ENCODE results near the gene SALL3. TPM values are rescaled to one million over a fixed set of nuclear protein-coding genes. Genes with fewer than 3 reads are reported as not detected.

SALL3 gene
- total RNA-seq, 1 donor from 2014 or later, result 14.6 TPM

- DNase-seq (ENCODE audit: extremely low spot score, unreplicated experiment), result no peak
- Mint-ChIP-seq H3K4me1 (ENCODE audit: unreplicated experiment) (peaks cover 4% of the 10 kb centered on the region), H3K27me3 (peaks cover 84% of the 10 kb centered on the region), H3K36me3 (no peaks in the 10 kb centered on the region), H3K9me3 (no peaks in the 10 kb centered on the region), H3K4me3 (no peak overlapping the region), H3K27ac (no peak overlapping the region)
- TF ChIP-seq, protein P1, sequence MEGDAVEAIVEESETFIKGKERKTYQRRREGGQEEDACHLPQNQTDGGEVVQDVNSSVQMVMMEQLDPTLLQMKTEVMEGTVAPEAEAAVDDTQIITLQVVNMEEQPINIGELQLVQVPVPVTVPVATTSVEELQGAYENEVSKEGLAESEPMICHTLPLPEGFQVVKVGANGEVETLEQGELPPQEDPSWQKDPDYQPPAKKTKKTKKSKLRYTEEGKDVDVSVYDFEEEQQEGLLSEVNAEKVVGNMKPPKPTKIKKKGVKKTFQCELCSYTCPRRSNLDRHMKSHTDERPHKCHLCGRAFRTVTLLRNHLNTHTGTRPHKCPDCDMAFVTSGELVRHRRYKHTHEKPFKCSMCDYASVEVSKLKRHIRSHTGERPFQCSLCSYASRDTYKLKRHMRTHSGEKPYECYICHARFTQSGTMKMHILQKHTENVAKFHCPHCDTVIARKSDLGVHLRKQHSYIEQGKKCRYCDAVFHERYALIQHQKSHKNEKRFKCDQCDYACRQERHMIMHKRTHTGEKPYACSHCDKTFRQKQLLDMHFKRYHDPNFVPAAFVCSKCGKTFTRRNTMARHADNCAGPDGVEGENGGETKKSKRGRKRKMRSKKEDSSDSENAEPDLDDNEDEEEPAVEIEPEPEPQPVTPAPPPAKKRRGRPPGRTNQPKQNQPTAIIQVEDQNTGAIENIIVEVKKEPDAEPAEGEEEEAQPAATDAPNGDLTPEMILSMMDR (conservative IDR thresholded peaks at IDR 0.05), result no peak
Measured at GRCh38 chr18:78971511-78972245, 7.9 kb upstream of the SALL3 start.

- Mint-ChIP-seq H3K36me3 (no peaks in the 10 kb centered on the region), H3K4me3 (peak overlapping the region; percentile 34), H3K4me1 (ENCODE audit: unreplicated experiment) (peaks cover 4% of the 10 kb centered on the region), H3K27me3 (peaks cover 87% of the 10 kb centered on the region), H3K27ac (no peak overlapping the region), H3K9me3 (no peaks in the 10 kb centered on the region)
- TF ChIP-seq, protein P1 (conservative IDR thresholded peaks at IDR 0.05), result no peak
- DNase-seq (ENCODE audit: extremely low spot score, unreplicated experiment), result no peak
Measured at GRCh38 chr18:78972385-78972918, 7.2 kb upstream of the SALL3 start.

DNA sequence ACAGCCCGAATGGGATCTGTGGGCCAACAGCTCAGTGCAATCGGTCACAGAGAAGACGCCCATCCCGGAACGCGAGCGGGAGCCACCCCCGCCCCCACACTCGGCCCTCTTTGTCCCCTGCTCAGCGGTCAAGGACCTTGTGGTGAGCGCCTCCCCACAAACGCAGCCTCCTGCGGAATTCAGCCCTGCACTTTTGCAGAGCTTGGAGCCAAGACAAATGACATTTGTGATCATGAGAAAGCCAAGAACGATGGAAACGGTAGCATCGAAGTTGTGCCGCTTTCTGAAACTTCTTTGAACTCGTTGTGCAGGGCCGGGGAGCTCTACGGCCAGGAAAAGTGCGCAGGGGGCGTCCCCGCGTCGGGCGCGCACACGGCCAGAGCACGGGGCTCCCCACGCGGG lies 6.7 kb upstream of the SALL3 start:
- no peak overlapping the region for H3K27ac Mint-ChIP-seq
- H3K4me1 Mint-ChIP-seq (ENCODE audit: unreplicated experiment), result peaks cover 4% of the 10 kb centered on the region
- no peaks in the 10 kb centered on the region for H3K36me3 Mint-ChIP-seq
- peaks cover 87% of the 10 kb centered on the region for H3K27me3 Mint-ChIP-seq
- H3K4me3 Mint-ChIP-seq, result peak overlapping the region; percentile 34
- DNase-seq (ENCODE audit: extremely low spot score, unreplicated experiment), result no peak
- TF ChIP-seq, protein P1 (conservative IDR thresholded peaks at IDR 0.05), result no peak
- no peaks in the 10 kb centered on the region for H3K9me3 Mint-ChIP-seq

DNA sequence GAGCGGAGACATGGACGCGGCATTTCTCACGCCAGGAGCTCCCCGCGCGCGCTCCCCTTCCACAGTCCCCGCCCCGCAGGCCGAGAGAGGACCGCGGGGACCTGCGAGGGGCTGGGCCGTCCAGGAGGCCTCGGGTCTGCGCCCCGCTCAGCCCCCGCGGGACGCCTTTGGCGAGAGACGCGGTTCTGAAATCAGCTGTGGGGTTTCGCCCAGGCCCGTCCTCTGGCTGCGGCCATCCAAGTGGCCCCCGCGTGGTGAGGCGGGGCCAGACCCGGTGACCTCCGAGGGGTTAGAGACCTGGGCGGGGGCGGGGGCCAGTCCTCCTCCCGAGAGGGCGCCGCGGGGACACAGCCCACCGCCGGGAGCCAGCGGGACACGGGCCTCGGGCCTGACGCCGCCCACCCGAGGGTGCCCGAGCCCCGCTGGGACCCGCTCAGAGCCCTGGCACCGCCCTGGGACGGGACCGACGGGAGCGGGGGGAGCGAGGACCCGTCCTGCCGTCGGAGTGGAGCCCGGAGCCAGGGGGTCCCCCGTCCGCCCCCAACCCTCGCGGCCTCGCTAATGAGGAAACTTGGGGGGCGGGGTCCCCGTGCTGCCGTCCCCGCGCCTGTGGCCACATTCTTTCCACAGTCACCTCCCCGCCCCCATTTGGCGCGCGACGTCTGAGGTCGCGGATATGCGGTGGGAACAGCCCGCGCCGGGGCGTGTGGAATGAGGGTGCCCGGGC lies 6.1 kb upstream of the SALL3 start:
- no peaks in the 10 kb centered on the region for H3K36me3 Mint-ChIP-seq
- H3K27ac Mint-ChIP-seq, result no peak overlapping the region
- H3K27me3 Mint-ChIP-seq, result peaks cover 87% of the 10 kb centered on the region
- no peak for DNase-seq (ENCODE audit: extremely low spot score, unreplicated experiment)
- H3K9me3 Mint-ChIP-seq, result no peaks in the 10 kb centered on the region
- TF ChIP-seq, protein P1 (conservative IDR thresholded peaks at IDR 0.05), result no peak
- peaks cover 4% of the 10 kb centered on the region for H3K4me1 Mint-ChIP-seq (ENCODE audit: unreplicated experiment)
- H3K4me3 Mint-ChIP-seq, result no peak overlapping the region

- Mint-ChIP-seq H3K4me1 (ENCODE audit: unreplicated experiment) (peaks cover 4% of the 10 kb centered on the region), H3K27me3 (peaks cover 82% of the 10 kb centered on the region), H3K9me3 (no peaks in the 10 kb centered on the region), H3K36me3 (no peaks in the 10 kb centered on the region), H3K4me3 (no peak overlapping the region), H3K27ac (no peak overlapping the region)
- DNase-seq (ENCODE audit: extremely low spot score, unreplicated experiment), result no peak
- TF ChIP-seq, protein P1 (conservative IDR thresholded peaks at IDR 0.05), result no peak
Measured at GRCh38 chr18:78974115-78974761, 5.4 kb upstream of the SALL3 start.

All from type B pancreatic cell (in vitro differentiated cells).